Thyroid gland (tissue), 4 donors: ENCODE measurements around the gene CD58. TPM values are rescaled to one million over a fixed set of nuclear protein-coding genes. Genes with fewer than 3 reads are reported as not detected.

Experiments
- DNase-seq, 2 donors: peaks; one replicate each; pipeline ENCODE4 v3.0.0-alpha.2; 2019
- H3K27ac ChIP-seq, 3 donors: fragments of 200-600 bp; sonication (generic); 1 replicate in 2 of 3; 2 replicates in 1 of 3; pipeline ENCODE4 v1.5.1; 2016 to 2019; ENCODE audit warnings: mild to moderate bottlenecking in 1 of 3, moderate library complexity in 1 of 3
- H3K27me3 ChIP-seq: fragments of 200-600 bp; sonication (generic); one replicate; pipeline ENCODE4 v1.5.1; 2019
- H3K36me3 ChIP-seq, 2 donors: fragments of 200-600 bp; sonication (generic); one replicate each; pipeline ENCODE4 v1.5.1; 2016 to 2019
- H3K4me1 ChIP-seq, 2 donors: fragments of 200-600 bp; sonication (generic); one replicate each; pipeline ENCODE4 v1.5.1; 2017 to 2019
- H3K4me3 ChIP-seq, 3 donors: fragments of 200-600 bp; sonication (generic); replicated peaks in 1 of 3; 1 replicate in 2 of 3; 2 replicates in 1 of 3; pipeline ENCODE4 v1.5.1; 2016; ENCODE audit warnings: mild to moderate bottlenecking in 1 of 3
- H3K9me3 ChIP-seq: fragments of 200-600 bp; sonication (generic); one replicate; pipeline ENCODE4 v1.5.1; 2017
- POLR2A ChIP-seq, 2 donors: fragments of 450-650 bp; IDR thresholded peaks; one replicate each; pipeline ENCODE4 v1.6.1; 2017; ENCODE audit warnings: antibody characterized with exemption in 2 of 2, mild to moderate bottlenecking in 2 of 2, moderate library complexity in 1 of 2
- whole genome bisulfite sequencing, 2 donors: methylation state at CpG; one replicate each; pipeline ENCODE4 v1.1.5; 2017; 5-methylcytosine and 5-hydroxymethylcytosine counted together
- intact Hi-C: fragments of 100-400 bp; cut with DNase I; formaldehyde crosslinking; loops from one replicate; pipeline ENCODE4 v1.15.1; 2023
- total RNA-seq, 4 donors: library from RNA; depleted of rRNA; stranded (reverse); fragments of >200 nt; gene quantifications; one replicate each; pipeline ENCODE4 v1.2.3, GENCODE V29; 2016
- TF ChIP-seq, protein P1 (sequence below), 6 experiments: fragments of 200-600 bp in 3 of 6; fragments of 450-650 bp in 3 of 6; sonication (generic) in 3 of 6; IDR thresholded peaks; one replicate each; pipeline ENCODE4 v1.5.1; 2016 to 2019; ENCODE audit warnings: antibody characterized with exemption in 6 of 6, mild to moderate bottlenecking in 2 of 6, inconsistent platforms in 1 of 6, moderate library complexity in 1 of 6

Gene CD58
- total RNA-seq, 4 donors from 2014 or later, result 17.5 to 51.9 (median 23.1) TPM

DNA sequence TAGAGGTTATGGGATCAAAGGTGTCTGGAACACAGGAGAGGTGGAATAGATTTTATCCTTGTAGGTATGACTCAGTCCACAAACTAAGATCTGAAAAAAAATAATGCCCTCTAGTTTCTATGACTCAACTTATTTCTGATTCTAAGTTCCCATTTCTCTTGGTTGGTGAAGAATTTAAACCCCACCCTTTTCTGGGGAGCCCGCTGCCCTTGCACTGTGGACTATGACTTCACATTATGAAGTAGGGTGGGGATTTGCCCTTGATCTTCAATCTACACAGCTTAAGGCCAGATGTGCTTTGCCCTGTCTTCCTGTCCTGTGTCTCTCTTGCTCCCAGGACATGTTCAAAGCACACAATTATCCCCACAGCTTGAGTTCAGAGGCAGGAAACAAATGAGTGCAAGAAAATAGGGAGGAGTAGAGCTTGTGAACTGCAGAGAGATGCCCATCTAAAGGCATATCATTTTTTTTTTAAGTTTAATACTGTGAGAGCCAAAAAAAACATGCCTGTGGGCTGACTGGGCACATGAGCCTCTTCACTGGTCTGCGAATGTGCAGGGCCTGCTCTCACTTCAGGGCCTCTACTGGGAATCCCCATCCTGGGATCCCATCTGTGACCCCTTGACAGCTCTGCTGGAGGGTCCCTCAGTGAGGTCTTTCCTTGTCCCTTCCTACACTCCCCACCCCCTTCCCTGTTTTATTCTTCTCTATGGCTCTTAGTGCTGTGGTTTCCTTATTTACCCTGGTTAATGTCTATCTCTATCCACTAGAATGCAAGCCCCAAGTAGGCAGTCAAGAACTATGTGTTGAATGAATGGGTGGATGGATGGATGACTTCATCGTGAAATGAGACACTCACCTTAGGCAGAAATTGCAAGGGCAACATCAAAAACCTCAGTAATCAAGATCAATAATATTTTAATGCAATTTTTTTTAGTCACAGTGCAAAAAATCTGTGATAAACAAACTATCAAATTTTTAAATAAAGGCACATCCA is 61.5 kb downstream of the CD58 start:
- intact Hi-C loops, result no loop called here
- TF ChIP-seq POLR2A (IDR thresholded peaks at IDR 0.05), result no peak
- TF ChIP-seq, protein P1, sequence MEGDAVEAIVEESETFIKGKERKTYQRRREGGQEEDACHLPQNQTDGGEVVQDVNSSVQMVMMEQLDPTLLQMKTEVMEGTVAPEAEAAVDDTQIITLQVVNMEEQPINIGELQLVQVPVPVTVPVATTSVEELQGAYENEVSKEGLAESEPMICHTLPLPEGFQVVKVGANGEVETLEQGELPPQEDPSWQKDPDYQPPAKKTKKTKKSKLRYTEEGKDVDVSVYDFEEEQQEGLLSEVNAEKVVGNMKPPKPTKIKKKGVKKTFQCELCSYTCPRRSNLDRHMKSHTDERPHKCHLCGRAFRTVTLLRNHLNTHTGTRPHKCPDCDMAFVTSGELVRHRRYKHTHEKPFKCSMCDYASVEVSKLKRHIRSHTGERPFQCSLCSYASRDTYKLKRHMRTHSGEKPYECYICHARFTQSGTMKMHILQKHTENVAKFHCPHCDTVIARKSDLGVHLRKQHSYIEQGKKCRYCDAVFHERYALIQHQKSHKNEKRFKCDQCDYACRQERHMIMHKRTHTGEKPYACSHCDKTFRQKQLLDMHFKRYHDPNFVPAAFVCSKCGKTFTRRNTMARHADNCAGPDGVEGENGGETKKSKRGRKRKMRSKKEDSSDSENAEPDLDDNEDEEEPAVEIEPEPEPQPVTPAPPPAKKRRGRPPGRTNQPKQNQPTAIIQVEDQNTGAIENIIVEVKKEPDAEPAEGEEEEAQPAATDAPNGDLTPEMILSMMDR (IDR thresholded peaks at IDR 0.05), result no peak
- Histone ChIP-seq H3K4me3 (no peak overlapping the region), H3K36me3 (no peaks in the 10 kb centered on the region), H3K27ac (no peak overlapping the region), H3K9me3 (no peaks in the 10 kb centered on the region), H3K4me1 (no peaks in the 10 kb centered on the region), H3K27me3 (no peaks in the 10 kb centered on the region)
- WGBS, 2 donors, result 68 to 75% methylated on average over 3 of the region's 3 CpGs
- DNase-seq, result no peak

DNA sequence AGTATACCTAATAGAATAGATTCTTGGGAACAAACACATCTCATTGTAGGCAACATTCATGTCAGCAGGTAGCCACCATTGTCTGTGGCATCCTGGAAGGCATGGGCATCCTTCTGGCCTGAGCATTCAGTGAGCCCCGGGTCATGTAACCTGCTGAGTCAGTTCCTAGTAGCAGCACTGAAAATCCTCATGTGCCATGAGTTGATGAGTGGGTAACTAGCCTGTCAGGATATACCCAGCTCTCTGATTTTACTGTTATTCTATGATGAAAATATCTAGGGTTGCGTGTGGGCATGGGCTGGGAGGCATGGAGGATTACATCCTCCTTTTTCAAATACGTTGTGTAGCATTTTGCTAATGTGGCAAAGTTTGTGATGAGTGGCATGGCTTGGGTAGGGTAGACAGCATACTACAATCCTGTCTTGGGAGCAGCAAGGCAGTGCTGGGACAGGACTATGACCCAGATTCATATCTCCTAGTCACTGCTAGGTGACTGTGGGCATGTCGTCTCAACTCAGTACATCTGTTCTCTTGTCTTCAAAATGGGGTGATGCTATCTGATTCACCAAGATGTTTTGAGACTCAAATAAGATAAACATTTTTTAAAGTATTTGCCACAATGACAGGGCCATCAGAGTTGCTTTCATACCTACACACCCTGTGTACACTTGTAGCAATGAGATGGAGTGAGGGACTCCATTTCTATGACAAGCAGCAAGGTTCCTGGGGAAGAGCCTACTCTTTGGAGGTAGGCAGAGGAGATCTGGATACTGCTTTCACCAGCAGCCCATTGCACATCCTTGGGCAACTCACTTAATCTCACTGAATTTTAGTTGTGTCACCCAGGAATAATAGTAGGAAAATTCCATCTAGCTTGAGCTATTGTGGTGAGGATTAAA is 62.5 kb downstream of the CD58 start:
- no peaks in the 10 kb centered on the region for H3K4me1 ChIP-seq
- H3K9me3 ChIP-seq, result no peaks in the 10 kb centered on the region
- no peaks in the 10 kb centered on the region for H3K27me3 ChIP-seq
- no peaks in the 10 kb centered on the region for H3K36me3 ChIP-seq
- DNase-seq, result no peak
- intact Hi-C loops, result no loop called here
- H3K27ac ChIP-seq, result no peak overlapping the region
- TF ChIP-seq POLR2A (IDR thresholded peaks at IDR 0.05), result no peak
- TF ChIP-seq, protein P1 (IDR thresholded peaks at IDR 0.05), result no peak
- WGBS, 2 donors, result 86 to 87% methylated on average over 4 of the region's 4 CpGs
- H3K4me3 ChIP-seq, result no peak overlapping the region

DNA sequence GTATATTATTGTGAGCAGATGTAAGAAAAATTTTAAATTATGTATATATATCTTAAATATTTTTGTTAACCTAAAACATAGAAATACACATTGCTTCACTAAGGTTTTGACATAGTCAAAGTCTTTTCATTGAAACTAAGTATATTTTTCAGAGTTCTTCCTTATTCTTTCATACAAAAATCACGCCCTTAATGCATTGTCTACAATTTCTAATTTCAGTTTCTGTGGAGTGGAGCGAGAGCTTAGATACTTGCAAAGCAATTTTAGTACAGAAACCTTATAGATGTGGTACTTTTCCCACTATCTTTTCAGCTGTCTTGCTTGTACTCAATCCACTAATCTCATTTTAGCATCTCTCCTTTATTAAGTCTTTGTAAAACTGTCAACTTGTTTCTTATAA is 63.2 kb downstream of the CD58 start:
- H3K4me1 ChIP-seq, result no peaks in the 10 kb centered on the region
- TF ChIP-seq POLR2A (IDR thresholded peaks at IDR 0.05), result no peak
- TF ChIP-seq, protein P1 (IDR thresholded peaks at IDR 0.05), result no peak
- H3K36me3 ChIP-seq, result no peaks in the 10 kb centered on the region
- intact Hi-C loops, result no loop called here
- DNase-seq, result no peak
- H3K27ac ChIP-seq, result no peak overlapping the region
- H3K27me3 ChIP-seq, result no peaks in the 10 kb centered on the region
- no peaks in the 10 kb centered on the region for H3K9me3 ChIP-seq
- WGBS, 2 donors, result 88 to 97% methylated on average over 2 of the region's 2 CpGs
- H3K4me3 ChIP-seq, result no peak overlapping the region

DNA sequence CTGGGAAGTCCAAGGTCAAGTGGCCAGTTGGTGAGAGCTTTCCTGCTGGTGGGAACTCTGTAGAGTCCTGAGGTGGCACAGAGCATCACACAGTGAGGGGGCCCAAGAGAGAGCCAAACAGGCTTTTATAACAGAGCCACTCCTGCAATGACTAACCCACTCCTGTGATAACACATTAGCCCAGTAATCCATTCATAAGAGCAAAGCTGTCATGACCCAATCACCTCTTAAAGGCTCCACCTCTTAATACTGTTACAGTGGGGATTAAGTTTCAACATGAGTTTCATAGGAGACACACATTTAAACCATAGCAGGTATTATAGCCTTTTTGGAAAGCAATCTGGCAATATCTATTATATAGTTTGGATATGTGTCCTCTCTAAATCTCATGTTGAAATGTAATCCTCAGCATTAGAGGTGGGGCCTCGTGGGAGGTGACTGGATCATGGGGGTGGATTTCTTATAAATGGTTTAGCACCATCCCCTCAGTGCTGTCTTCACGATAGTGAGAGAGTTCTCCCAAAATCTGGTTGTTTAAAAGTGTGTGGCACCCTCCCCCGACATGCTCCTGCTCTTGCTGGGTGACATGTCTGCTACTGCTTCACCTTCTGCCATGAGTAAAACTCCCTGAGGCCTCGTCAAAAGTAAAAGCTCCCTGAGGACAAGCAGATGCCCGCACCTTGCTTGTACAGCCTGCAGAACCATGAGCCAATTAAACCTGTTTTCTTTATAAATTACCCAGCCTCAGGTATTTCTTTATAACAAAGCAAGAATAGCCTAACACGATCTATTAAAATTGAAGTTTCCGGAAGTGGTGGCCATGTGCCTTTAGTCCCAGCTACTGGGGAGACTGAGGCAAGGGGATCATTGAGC is 64.5 kb downstream of the CD58 start:
- no peaks in the 10 kb centered on the region for H3K27me3 ChIP-seq
- no peaks in the 10 kb centered on the region for H3K36me3 ChIP-seq
- TF ChIP-seq POLR2A (IDR thresholded peaks at IDR 0.05), result no peak
- TF ChIP-seq, protein P1 (IDR thresholded peaks at IDR 0.05), result no peak
- no peaks in the 10 kb centered on the region for H3K9me3 ChIP-seq
- no peaks in the 10 kb centered on the region for H3K4me1 ChIP-seq
- H3K27ac ChIP-seq, result no peak overlapping the region
- 90 to 97% methylated on average over 7 of the region's 7 CpGs for WGBS, 2 donors
- H3K4me3 ChIP-seq, result no peak overlapping the region
- intact Hi-C loops, result no loop called here
- DNase-seq, result no peak
